HT1080 (cell line): ENCODE results near the gene KRTAP16-1. TPM values are rescaled to one million over a fixed set of nuclear protein-coding genes. Genes with fewer than 3 reads are reported as not detected.
A peak's percentile ranks its signal among the peaks of the same experiment; 100 is the strongest.
"Not testable (repeated sequence)": the region's sequence is repeated elsewhere in the genome, so short reads cannot be mapped to it uniquely, and the experiment has no call there.

ENCODE experiments used
- DNase-seq: peaks from one replicate; pipeline ENCODE4 v3.0.0-alpha.2; 2015; ENCODE audit warnings: low read depth
- total RNA-seq: library from RNA; depleted of rRNA; stranded (reverse); fragments of >200 nt; shearing (Covaris generic); gene quantifications from 2 replicates; pipeline ENCODE4 v1.2.3, GENCODE V29; 2014

The KRTAP16-1 gene
- total RNA-seq, 1 experiment from 2014 or later: not detected

DNA sequence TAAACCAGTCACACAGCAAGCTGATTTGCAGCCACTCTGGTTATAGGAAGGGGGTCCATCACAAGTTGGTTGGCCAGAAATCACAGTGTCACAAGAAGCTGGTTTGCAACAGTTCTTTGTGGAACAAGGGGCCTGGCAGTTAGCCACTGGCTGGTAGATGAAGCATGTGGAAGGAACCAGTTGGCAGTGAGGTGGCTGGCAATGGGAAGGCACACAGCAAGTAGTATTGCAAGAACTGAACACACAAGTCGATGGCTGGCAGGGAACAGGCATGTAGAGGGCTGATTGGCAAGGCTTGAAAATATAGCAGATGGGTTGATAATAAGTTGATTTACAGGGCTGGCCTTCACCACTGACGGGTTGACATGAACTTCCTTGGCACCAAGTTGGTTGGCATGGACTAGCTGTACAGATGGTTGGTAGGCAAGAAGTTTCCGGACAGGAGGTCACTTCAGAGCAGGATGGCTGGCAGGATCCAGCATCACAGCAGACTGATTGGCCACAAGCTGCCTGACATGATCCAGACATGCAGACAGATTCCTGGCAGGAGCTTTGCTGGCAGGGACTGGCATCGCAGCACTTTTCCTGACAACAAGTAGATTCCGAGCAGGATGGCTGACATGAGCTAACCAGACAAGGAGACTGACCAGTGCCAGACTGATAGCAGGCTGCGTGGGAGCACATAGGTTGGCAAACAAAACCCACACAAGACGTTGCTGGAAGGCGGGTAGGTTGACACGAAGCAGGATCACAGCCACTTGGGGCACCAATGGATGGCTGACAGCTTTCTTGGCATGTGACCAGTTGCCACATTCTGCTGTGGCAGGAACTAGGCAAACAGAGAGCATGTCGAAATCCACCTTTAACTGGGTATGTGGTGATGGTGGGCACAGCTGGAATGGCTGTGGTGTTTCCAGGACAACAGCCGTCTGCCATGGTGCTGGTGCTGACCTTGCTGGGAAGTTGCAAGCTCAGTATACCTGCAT, 6.9 kb downstream of the KRTAP16-1 start, which contains the start of gene KRTAP29-1:
KRTAP29-1 (minus strand) TSS at position 936 of the 986 bp plus-strand sequence; CDS start at position 936, 0 bp downstream.
- DNase-seq: no peak

DNA sequence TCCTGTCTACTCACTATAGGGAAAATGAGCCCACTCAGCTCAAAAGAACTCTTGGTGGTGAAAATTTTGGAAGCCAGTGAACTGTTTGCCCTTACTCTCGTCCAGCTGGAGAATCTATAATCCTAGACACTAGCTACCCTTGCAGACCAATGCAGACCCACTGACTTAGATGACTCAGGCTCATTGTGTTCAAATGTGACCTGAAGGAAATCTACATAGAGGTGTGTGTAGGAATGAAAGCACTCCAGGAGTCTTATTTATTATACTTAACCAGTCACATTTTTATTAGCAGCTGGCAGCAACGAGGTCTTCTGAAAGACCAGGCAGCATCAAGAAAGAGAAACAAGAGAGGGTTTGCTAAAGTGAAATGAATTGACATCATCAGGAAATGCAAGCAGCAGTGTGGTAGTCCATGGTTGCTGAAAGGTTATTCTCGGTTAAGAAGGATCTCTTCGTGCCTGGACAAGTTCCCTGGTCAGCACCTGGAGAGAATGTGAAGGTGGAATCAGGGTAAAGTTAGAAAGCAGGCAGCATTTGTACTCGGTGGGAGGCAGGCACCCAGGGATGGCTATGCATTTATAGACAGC, 7.8 kb downstream of the KRTAP16-1 start:
- no peak for DNase-seq

DNA sequence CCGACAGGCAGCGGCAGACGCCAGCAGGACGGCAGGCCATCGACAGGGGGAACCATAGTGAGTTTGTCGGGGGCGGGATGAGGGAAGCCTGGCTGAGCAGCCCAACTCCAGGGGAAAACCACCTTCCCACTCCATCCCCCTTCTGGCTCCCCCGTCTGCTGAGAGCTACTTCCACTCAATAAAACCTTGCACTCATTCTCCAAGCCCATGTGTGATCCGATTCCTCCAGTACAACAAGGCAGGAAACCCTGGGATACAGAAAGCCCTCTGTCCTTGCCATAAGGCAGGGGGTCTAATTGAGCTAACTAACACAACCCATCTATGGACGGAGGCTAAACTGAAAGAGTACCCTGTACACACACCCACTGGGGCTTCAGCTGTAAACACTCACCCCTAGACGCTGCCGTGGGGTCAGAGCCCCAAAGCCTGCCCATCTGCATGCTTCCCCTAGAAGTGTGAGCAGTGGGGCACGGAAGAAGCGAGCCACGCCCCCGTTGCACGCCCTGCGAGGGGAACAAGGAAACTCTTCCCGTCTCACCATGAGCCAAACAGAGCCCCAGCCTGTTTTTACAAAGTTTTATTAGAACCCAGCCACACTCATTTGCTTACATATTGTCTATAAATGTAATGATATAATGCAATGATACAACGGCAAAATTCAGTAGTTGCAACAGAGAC, 10.5 kb downstream of the KRTAP16-1 start:
- DNase-seq: no peak

DNA sequence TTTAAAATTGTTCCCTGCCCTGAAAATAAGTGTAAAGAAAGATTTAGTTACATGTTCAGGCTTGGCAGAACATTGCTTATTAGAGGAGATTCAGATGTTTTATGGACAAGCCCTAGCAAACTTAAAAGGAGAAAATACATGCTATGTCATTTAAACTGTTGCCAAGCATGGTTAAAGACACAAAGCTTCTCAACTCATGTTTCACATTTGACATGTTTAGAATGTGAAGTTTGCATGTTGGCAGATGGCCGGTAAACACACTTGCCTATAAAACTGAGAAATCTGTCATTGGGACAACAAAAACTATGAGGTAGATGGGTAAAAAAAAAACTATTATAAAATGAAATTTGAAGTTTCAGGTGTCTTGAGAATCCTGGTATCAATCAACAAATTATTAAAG, 12.3 kb downstream of the KRTAP16-1 start:
- no peak for DNase-seq

DNA sequence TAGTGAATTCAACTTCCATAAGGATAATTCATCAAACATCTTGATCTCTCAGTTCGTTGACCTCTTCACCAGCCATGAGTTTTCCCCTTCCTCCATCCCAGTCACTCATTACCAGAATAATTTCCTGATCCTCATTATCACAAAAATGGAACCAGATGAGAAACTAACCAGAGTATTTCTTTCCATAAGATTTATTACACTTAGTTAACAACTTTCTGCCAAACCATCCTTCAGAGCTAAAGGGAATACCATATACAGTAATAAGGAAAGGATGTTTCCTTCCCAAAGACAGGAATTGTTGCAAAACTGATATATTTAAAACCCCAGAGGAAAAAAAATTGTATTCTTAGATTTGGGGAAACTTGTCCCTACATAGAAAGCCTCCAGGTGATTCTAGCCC, 15.1 kb downstream of the KRTAP16-1 start:
- no peak for DNase-seq

DNA sequence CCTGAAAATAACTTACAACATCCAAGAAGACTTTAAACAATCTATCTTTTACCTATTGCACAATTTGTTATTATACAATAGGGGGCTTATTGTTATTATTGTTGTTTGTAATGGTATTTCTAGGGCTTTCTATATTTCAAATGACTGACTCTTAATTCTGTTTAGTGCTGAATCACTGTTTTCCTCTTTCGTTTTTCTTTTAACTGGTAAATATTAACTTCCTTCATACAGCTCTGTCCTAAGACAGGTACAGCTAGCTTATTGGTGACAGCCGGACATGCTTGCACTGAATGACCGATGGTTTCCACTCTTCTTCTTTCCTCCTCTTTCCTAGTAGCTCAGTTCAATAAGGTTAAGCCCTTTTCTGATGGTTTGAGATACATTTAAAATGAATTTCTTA, 22.1 kb downstream of the KRTAP16-1 start:
- DNase-seq: no peak

DNA sequence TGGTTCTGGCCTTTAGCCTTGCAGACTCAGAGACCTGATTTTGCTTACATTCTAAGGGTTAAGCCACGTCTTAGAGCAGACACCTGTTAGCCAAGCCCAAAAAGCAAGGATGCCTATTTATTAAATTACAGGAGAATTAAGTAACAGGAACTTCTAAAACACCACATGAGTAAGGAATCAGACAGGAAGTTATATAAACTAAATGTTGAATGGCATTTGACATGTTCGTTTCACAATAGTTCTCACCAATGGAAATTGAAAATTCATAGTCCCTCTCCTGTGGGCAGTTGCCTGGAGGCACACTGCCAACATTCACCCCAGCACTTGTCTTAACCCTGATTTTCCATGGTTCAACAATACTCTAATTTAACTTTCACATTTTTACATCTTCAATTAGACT, 24.6 kb downstream of the KRTAP16-1 start:
- DNase-seq: peak; percentile 3

DNA sequence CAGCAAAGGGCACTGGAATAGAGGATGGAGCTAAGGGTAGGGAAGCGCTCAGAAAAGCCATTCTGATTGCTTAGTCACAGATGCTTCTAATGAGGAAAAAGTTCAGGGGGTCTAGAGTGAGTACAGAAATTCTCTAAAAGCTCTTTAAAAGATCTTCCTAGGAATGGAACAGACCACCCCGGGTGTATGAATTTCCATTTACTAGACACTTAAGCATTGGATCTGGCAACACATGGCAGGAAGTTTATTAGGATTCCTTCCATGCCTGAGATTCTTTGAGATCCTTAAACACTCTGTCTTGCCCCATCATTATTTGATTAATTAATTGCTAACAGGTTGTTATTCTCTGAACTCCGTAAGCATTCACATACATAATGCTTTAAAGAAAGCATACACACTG, 25.1 kb downstream of the KRTAP16-1 start:
- DNase-seq: peak; percentile 0

DNA sequence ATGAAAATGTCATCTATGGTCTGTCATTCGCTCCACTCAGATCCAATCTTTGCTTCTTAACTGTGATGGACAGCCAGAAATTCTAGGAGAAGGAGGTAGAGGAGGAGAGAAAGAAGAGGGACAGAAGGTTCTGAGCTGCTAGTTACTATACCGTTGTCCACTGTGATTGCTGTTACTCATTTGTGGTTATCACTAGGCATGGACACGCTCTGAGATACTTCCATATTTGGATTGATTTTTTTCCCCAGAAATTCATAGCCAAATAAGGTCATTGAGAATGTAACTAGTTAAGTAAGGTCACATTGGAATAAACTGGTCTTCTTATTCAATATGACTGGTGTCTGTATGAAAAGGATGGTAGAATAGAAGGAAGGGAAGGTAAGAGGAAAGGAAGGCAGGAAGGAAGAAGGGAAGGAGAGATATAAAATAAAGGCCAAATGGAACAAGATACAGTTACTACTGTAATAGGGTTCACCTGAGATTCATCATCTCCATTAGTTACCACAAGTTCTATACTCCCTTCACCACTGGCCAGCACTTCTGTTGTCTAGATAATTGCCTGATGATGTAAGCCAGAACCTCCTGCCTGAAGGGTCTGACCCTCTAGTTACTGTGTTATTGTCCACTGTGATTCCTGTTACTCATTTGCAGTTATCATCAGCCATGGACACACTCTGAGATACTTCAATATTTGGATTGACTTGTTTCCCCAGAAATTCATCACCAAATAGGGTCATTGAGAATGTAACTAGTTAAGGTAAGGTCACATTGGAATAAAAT, 30.7 kb downstream of the KRTAP16-1 start:
- DNase-seq: peak; percentile 0

DNA sequence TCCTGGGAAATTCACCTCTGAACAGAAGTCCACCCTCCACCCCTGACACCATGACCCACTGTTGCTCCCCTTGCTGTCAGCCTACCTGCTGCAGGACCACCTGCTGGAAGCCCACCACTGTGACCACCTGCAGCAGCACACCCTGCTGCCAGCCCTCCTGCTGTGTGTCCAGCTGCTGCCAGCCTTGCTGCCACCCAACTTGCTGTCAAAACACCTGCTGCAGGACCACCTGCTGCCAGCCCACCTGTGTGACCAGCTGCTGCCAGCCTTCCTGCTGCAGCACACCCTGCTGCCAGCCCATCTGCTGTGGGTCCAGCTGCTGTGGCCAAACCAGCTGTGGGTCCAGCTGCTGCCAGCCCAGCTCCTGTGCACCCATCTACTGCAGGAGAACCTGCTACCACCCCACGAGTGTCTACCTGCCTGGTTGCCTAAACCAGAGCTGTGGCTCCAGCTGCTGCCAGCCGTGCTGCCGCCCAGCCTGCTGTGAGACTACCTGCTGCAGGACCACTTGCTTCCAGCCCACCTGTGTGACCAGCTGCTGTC, 33.4 kb downstream of the KRTAP16-1 start, which contains the start of gene KRTAP9-7:
KRTAP9-7 (plus strand) TSS at position 51 of the 543 bp plus-strand sequence; CDS start at position 51, 0 bp downstream.
- not testable (repeated sequence) for DNase-seq

DNA sequence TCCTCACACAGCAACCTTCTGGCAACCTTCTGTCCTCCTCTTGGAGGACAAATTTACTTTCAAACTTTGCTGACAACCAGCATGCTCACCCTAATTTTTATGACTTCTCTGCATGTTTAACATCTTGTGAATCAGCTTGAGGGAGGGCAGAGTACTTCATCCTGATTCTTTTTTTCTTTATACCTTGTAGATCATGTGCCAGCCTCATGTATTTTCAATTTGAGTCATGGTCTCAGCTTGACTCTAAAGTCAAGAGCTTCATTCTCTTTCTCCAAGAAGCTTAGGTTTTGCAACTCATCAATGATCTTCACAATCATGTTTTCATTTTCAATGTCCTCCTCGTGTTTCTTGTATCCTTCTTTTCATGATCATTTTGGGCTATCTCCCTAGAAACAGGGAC, 37.3 kb downstream of the KRTAP16-1 start:
- no peak for DNase-seq

DNA sequence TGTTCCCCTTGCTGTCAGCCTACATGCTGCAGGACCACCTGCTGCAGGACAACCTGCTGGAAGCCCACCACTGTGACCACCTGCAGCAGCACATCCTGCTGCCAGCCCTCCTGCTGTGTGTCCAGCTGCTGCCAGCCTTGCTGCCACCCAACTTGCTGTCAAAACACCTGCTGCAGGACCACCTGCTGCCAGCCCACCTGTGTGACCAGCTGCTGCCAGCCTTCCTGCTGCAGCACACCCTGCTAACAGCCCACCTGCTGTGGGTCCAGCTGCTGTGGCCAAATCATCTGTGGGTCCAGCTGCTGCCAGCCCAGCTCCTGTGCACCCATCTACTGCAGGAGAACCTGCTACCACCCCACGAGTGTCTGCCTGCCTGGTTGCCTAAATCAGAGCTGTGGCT, 37.8 kb downstream of the KRTAP16-1 start:
- DNase-seq: not testable (repeated sequence)

DNA sequence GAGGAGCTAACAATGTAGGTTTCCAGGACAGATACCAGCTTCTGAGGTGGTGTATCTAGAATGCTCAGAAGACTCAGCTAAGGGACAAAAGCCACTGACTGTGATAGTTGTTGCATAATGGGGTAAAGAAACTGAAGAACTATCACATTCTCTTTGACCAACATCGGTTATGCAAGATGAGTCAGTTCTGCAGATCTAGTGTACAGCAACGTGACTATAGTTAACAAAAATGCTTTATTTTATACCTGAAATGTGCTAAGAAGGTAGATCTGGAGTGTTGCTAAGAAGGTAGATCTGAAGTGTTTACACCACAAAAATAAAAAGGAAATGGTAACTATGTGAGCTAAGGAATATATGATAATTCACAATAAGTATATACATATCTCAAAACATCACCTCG, 41.4 kb downstream of the KRTAP16-1 start:
- no peak for DNase-seq

DNA sequence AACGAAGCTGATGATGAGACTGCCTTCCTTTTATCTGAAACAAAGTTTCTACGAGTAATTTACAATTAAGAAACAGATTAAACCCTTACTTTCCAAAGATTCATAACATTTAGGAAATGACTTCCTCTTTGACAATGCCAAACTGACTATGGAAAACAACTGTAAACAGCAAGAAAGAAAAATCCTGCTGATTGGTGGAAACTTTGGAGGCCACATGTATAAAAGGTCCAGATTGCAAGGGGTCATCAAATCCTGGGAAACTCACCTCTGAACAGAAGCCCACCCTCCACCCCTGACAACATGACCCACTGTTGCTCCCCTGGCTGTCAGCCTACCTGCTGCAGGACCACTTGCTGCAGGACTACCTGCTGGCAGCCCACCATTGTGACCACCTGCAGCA, 44.0 kb downstream of the KRTAP16-1 start, which contains the start of gene KRTAP9-6:
KRTAP9-6 (plus strand) TSS at position 301 of the 400 bp plus-strand sequence; CDS start at position 301, 0 bp downstream.
- DNase-seq: no peak

DNA sequence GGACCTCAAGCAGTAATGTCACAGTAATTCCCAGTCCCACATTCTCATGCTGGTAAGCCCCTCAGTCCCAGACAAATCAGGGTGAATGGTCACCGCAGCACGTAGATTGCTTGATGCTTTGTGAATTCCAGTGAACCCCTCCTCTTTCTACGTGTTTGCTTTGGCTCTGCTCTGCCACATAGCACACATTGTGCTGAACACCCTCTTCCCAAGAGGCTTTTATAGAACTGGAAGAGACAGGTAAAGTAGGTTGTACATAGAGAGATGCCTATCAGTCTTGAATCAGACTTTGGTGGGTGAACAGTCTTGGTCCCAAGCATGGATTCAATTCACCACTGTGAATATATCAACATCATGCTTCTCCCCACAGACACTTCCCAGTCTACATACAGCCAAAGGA, 44.5 kb downstream of the KRTAP16-1 start:
- DNase-seq: no peak

DNA sequence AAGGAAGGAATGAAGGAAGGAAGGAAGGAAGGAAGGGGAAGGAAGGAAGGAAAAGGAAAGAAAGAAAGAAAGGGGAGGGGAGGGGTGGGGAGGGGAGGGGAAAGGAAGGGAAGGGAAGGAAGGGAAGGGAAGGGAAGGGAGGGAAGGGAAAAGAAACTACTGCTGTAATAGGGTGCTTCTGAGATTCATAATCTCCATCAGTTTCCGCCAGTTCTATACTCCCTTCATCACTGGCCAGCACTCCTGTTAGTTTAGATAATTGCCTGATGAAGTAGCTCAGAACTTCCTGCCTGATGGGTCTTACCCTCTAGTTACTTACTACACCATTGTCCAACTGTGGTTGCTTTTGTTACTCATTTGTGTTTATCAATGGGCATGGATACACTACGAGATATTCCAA, 45.9 kb downstream of the KRTAP16-1 start:
- DNase-seq: no peak

DNA sequence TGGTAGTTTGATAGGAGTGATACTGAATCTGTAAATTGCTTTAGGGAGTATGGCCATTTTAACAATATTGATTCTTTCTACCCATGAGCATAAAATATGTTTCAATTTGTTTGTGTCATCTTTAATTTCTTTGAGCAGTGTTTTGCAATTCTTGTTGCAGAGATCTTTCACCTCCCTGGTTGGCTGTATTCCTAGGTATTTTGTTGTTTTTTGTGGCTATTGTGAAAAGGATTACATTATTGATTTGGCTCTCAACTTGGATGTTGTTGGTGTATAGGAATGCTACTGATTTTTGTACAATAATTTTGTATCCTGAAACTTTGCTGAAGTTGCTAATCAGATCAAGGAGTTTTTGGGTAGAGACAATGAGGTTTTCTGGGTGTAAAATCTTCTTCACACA, 50.7 kb downstream of the KRTAP16-1 start:
- DNase-seq: no peak
